ENCODE data around the gene ITGB2.

ITGB2 gene

GRCh38 chr21:44869781-44870747 lies 50.6 kb downstream of the ITGB2 start:
- TF ChIP-seq CTCF (IDR thresholded peaks at IDR 0.05; ENCODE audit: borderline replicate concordance, insufficient read depth, low read depth, low read length), result no peak
- H3K4me3 ChIP-seq (ENCODE audit: low read depth, low read length), result no peak overlapping the region

- no peak for TF ChIP-seq CTCF (IDR thresholded peaks at IDR 0.05; ENCODE audit: borderline replicate concordance, insufficient read depth, low read depth, low read length)
- H3K4me3 ChIP-seq (ENCODE audit: low read depth, low read length), result no peak overlapping the region
These were observed 52.0 kb downstream of the ITGB2 start for GRCh38 chr21:44868707-44869106.

GRCh38 chr21:44867999-44868700 lies 52.5 kb downstream of the ITGB2 start:
- H3K4me3 ChIP-seq (ENCODE audit: low read depth, low read length), result no peak overlapping the region
- TF ChIP-seq CTCF (IDR thresholded peaks at IDR 0.05; ENCODE audit: borderline replicate concordance, insufficient read depth, low read depth, low read length), result no peak

- no peak for TF ChIP-seq CTCF (IDR thresholded peaks at IDR 0.05; ENCODE audit: borderline replicate concordance, insufficient read depth, low read depth, low read length)
- no peak overlapping the region for H3K4me3 ChIP-seq (ENCODE audit: low read depth, low read length)
These were observed 53.2 kb downstream of the ITGB2 start for GRCh38 chr21:44867464-44867863.

- no peak for TF ChIP-seq CTCF (IDR thresholded peaks at IDR 0.05; ENCODE audit: borderline replicate concordance, insufficient read depth, low read depth, low read length)
- H3K4me3 ChIP-seq (ENCODE audit: low read depth, low read length), result no peak overlapping the region
These were observed 53.9 kb downstream of the ITGB2 start for GRCh38 chr21:44866780-44867179.

GRCh38 chr21:44865561-44866280 lies 55.0 kb downstream of the ITGB2 start:
- TF ChIP-seq CTCF (IDR thresholded peaks at IDR 0.05; ENCODE audit: borderline replicate concordance, insufficient read depth, low read depth, low read length), result no peak
- H3K4me3 ChIP-seq (ENCODE audit: low read depth, low read length), result no peak overlapping the region
